ENCODE results near the gene CD81. TPM values are rescaled to one million over a fixed set of nuclear protein-coding genes. Genes with fewer than 3 reads are reported as not detected.
A peak's percentile ranks its signal among the peaks of the same experiment; 100 is the strongest.

The CD81 gene
- total and polyA plus RNA-seq, 9 of the 15 experiments (the other 6 are each of a cell fraction or from before 2014, with no cell fraction given): 2.4 to 189 (median 61.7) TPM

DNA sequence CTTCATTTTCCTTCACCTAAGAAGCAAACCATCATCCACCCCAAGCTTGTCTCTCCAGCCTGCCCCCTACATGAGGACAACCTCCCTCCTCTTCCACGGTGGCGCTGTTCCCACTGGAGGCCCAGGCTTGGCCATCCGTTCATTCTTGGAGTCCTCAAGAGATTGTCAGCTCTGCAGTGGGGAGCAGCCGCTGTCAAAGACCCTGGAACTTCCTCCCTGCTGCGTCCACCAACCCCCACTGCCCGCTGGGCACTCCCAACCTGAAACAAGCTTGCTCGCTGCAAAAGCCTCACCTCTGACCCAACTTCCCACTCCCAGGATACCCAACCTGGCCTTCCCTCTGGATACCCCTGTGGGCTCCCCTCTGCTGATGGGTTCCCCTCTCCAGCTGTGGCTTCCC lies 10.4 kb upstream of the CD81 start:
- no peaks in the 10 kb centered on the region for H3K9me1 ChIP-seq (ENCODE audit: control insufficient read depth, insufficient read depth, low read length)
- in situ Hi-C loops (cut with MboI) (no loop called here), intact Hi-C loops (cut with micrococcal nuclease) (no loop called here)
- no peak overlapping the region for H3K4me2 ChIP-seq (ENCODE audit: insufficient read depth, low read length)
- ChIA-PET CTCF (ENCODE audit: low intra/inter-chr PET ratio) (no interaction called here), POLR2A (interaction anchor here (1.9 to 2.0 kb wide), 2 partner anchors 11 to 34 kb away, joined by 7 to 11 read pairs; partner anchors contain the start of genes CD81 and TSSC4)
- BruUV-seq (replicated peaks): no TSS peak
- no peaks in the 10 kb centered on the region for H3K9me3 ChIP-seq (replicated peaks; ENCODE audit: control insufficient read depth, insufficient read depth, low read depth, low read length)
- H3K9ac ChIP-seq (ENCODE audit: insufficient read depth in 1 of 2, low read depth in 2 of 2, low read length in 2 of 2): no peak overlapping the region
- no peak overlapping the region for H3K27ac ChIP-seq (ENCODE audit: extremely low read depth, low read depth, low read length)
- no peak overlapping the region for H3K4me3 ChIP-seq
- H3K27me3 ChIP-seq (ENCODE audit: control insufficient read depth in 2 of 2, insufficient read depth in 2 of 2, low read length in 2 of 2): peaks cover 5 to 60% of the 10 kb centered on the region in 2 experiments; a peak in 4 of 5 replicates
- ATAC-seq: peak; percentile 74
- TF ChIP-seq, protein P1, sequence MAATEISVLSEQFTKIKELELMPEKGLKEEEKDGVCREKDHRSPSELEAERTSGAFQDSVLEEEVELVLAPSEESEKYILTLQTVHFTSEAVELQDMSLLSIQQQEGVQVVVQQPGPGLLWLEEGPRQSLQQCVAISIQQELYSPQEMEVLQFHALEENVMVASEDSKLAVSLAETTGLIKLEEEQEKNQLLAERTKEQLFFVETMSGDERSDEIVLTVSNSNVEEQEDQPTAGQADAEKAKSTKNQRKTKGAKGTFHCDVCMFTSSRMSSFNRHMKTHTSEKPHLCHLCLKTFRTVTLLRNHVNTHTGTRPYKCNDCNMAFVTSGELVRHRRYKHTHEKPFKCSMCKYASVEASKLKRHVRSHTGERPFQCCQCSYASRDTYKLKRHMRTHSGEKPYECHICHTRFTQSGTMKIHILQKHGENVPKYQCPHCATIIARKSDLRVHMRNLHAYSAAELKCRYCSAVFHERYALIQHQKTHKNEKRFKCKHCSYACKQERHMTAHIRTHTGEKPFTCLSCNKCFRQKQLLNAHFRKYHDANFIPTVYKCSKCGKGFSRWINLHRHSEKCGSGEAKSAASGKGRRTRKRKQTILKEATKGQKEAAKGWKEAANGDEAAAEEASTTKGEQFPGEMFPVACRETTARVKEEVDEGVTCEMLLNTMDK (IDR thresholded peaks at IDR 0.05; ENCODE audit: borderline replicate concordance, insufficient read depth, low read depth, low read length, poor library complexity, severe bottlenecking): peak; percentile 68
- TF ChIP-seq ZNF764 (CRISPR knock-in tag; IDR thresholded peaks at IDR 0.05; ENCODE audit: low read depth): no peak
- TF ChIP-seq, protein P2, sequence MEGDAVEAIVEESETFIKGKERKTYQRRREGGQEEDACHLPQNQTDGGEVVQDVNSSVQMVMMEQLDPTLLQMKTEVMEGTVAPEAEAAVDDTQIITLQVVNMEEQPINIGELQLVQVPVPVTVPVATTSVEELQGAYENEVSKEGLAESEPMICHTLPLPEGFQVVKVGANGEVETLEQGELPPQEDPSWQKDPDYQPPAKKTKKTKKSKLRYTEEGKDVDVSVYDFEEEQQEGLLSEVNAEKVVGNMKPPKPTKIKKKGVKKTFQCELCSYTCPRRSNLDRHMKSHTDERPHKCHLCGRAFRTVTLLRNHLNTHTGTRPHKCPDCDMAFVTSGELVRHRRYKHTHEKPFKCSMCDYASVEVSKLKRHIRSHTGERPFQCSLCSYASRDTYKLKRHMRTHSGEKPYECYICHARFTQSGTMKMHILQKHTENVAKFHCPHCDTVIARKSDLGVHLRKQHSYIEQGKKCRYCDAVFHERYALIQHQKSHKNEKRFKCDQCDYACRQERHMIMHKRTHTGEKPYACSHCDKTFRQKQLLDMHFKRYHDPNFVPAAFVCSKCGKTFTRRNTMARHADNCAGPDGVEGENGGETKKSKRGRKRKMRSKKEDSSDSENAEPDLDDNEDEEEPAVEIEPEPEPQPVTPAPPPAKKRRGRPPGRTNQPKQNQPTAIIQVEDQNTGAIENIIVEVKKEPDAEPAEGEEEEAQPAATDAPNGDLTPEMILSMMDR (IDR thresholded peaks at IDR 0.05 in 2 of 3, conservative IDR thresholded peaks at IDR 0.05 in 1 of 3; ENCODE audit: insufficient read depth in 2 of 3, low read depth in 1 of 3, low read length in 3 of 3): peak in 2 of 3 experiments; percentile 24 to 60; a peak in 4 of 6 replicates
- no peak for TF ChIP-seq GABPB1 (CRISPR knock-in tag; IDR thresholded peaks at IDR 0.05)
- H2AFZ ChIP-seq (ENCODE audit: low read depth, low read length): no peak overlapping the region
- no peaks in the 10 kb centered on the region for H3K79me2 ChIP-seq (ENCODE audit: control insufficient read depth, insufficient read depth, low read length)
- H3K36me3 ChIP-seq (ENCODE audit: control insufficient read depth, insufficient read depth, low read length): no peaks in the 10 kb centered on the region
- FAIRE-seq: no peak
- H4K20me1 ChIP-seq (replicated peaks; ENCODE audit: control insufficient read depth, insufficient read depth, low read length): peaks cover 22% of the 10 kb centered on the region
- H3K4me1 ChIP-seq (replicated peaks in 1 of 2; ENCODE audit: control insufficient read depth in 2 of 2, insufficient read depth in 2 of 2, low read length in 2 of 2): peaks cover 0 to 10% of the 10 kb centered on the region in 2 experiments; a peak in 2 of 5 replicates
- peak in 2 of 4 experiments; percentile 34 for DNase-seq (ENCODE audit: extremely low read depth in 1 of 4, low spot score in 3 of 4)
- WGBS (ENCODE audit: insufficient coverage, low coverage, missing lambda C conversion rate): 3% methylated on average over 6 of the region's 7 CpGs
